Stimulated activated CD8-positive, alpha-beta memory T cell treated with anti-CD3 and anti-CD28 coated beads, Interleukin-15, amount 100 ng/mL, for 1 hour (primary cell): ENCODE results near the gene KRT20.
"Not testable (repeated sequence)": the region's sequence is repeated elsewhere in the genome, so short reads cannot be mapped to it uniquely, and the experiment has no call there.

ENCODE experiments used
- DNase-seq: peaks from one replicate; pipeline ENCODE4 v3.0.0-alpha.2; 2020; ENCODE audit warnings: low read depth

KRT20 gene

GRCh38 chr17:40884708-40885512 lies at the start of gene KRT20:
TSS of gene KRT20 (minus strand) at chr17:40885242. CDS start at chr17:40885185, 57 bp downstream.
- DNase-seq: no peak

GRCh38 chr17:40932608-40933007 lies 47.6 kb upstream of the KRT20 start:
- no peak for DNase-seq

GRCh38 chr17:40931311-40931710 lies 46.3 kb upstream of the KRT20 start:
- DNase-seq: no peak

GRCh38 chr17:40926341-40926740 lies 41.3 kb upstream of the KRT20 start:
- no peak for DNase-seq

- no peak for DNase-seq
Measured at GRCh38 chr17:40922239-40922638, 37.2 kb upstream of the KRT20 start.

- no peak for DNase-seq
Measured at GRCh38 chr17:40921026-40921425, 36.0 kb upstream of the KRT20 start.

GRCh38 chr17:40917116-40917515 lies 32.1 kb upstream of the KRT20 start:
- DNase-seq: not testable (repeated sequence)

GRCh38 chr17:40916366-40916765 lies 31.3 kb upstream of the KRT20 start:
- no peak for DNase-seq

- DNase-seq: no peak
Measured at GRCh38 chr17:40915721-40916256, 30.7 kb upstream of the KRT20 start.

GRCh38 chr17:40915199-40915661 lies 30.2 kb upstream of the KRT20 start:
- DNase-seq: no peak

GRCh38 chr17:40914075-40914855 lies 29.2 kb upstream of the KRT20 start:
- no peak for DNase-seq

- no peak for DNase-seq
Measured at GRCh38 chr17:40912486-40913210, 27.6 kb upstream of the KRT20 start.

- no peak for DNase-seq
Measured at GRCh38 chr17:40910441-40910841, 25.4 kb upstream of the KRT20 start.

- DNase-seq: no peak
Measured at GRCh38 chr17:40909755-40910154, 24.7 kb upstream of the KRT20 start.

- DNase-seq: peak; percentile 30
Measured at GRCh38 chr17:40909351-40909750, 24.3 kb upstream of the KRT20 start.

- no peak for DNase-seq
Measured at GRCh38 chr17:40906613-40907012, 21.6 kb upstream of the KRT20 start.

- DNase-seq: no peak
Measured at GRCh38 chr17:40905370-40905769, 20.3 kb upstream of the KRT20 start.

- no peak for DNase-seq
Measured at GRCh38 chr17:40903129-40903847, 18.2 kb upstream of the KRT20 start.

- DNase-seq: no peak
Measured at GRCh38 chr17:40902498-40902897, 17.5 kb upstream of the KRT20 start.

- no peak for DNase-seq
Measured at GRCh38 chr17:40901981-40902474, 17.0 kb upstream of the KRT20 start.

- DNase-seq: no peak
Measured at GRCh38 chr17:40900809-40901356, 15.8 kb upstream of the KRT20 start.
